ENCODE measurements around the gene CCND3.
"Not testable (repeated sequence)": the region's sequence is repeated elsewhere in the genome, so short reads cannot be mapped to it uniquely, and the experiment has no call there.

CCND3 gene

DNA sequence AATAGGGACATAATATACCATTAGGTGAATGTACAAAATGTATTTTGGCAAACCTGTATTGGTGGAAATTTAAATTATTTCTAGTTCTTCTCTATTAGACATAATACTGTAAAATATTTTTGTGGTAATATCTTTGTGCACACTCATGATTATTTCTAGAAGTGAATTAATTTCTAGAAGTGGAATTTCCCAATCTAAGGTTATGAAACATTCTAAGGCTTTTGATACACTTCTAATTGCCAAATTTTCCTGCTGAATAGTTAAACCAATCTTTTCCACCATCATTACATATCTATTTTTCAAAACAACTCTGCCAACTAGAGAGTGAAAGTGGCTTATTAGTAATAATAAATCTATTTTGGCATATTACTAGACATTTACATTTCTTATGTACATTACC, 1.8 kb upstream of the CCND3 start:
- DNase-seq, result no peak

DNA sequence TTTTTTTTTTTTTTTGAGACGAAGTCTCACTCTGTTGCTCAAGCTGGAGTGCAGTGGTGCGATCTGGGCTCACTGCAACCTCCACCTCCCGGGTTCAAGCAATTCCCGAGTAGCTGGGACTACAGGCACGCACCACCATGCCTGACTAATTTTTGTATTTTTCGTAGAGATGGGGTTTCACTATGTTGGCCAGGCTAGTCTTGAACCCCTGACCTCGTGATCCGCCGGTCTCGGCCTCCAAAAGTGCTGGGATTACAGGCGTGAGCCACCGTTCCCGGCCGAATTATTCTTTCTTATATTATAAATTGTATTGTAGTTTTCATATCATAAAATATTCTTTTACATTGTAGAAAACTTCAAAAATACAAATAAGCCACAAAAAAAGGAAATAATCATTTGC, 1.3 kb upstream of the CCND3 start:
- not testable (repeated sequence) for DNase-seq

DNA sequence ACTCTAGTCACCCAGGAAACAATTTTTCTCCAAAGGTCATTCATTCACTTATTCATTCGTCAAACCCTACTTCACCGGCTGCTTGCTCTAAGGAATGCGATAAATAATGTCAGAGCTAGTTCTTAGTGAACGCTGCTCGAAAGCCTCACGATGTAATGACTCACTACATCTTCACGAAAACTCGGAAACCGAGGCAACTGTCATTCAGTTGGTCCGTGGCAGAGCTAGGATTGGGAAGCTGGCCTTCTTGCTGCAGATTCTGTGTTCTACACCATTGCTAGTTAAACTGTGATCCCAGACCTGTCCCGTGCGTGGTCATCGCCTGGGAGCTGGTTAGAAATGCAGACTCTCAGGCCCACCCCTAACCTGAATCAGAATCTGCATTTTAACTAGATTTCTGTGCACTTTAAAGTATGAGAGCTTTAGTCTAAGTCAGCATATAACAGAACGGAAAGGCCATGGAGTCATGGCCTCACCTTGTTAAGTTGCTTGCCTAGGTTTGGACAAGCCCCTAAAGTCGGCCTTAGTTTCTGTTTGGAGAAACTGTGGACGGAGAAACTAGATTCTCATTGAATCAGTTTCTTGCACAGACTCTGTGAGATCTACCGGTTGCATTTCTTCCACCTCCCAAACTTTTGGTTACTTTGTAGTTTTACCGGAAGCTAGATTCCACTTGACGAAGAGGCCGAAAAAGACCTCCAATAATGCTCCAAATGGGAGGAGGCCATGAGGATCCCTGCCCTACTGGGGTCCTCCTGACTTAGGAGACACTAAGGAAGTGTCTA, 651 bp upstream of the CCND3 start:
- DNase-seq, result no peak

DNA sequence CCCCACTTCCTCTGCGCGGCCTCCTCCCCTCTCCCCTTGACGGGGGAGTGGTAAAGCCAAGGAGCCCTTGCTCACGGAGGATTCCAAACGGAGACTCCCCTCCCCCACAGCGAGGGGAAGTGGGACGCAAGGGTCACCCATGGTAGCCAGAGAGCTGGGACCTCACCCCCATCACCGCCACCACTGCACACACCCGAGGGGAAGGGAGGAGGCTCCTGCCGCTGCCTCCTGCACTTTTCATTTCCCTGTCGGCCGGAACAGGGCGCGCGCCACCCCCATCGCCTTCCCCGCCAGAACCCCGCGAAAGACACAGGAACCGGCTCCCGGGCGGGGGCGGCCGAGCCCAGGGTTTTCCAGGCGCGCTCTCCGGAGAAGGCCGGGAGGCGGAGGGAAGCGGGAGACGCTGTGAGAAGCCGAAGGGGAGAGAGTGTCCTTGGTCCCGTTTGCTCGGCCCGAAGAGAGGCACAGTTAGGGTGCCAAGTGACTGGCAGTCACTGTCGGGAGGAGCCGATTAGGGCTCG, 789 bp downstream of the CCND3 start:
- peak; percentile 39 for DNase-seq

DNA sequence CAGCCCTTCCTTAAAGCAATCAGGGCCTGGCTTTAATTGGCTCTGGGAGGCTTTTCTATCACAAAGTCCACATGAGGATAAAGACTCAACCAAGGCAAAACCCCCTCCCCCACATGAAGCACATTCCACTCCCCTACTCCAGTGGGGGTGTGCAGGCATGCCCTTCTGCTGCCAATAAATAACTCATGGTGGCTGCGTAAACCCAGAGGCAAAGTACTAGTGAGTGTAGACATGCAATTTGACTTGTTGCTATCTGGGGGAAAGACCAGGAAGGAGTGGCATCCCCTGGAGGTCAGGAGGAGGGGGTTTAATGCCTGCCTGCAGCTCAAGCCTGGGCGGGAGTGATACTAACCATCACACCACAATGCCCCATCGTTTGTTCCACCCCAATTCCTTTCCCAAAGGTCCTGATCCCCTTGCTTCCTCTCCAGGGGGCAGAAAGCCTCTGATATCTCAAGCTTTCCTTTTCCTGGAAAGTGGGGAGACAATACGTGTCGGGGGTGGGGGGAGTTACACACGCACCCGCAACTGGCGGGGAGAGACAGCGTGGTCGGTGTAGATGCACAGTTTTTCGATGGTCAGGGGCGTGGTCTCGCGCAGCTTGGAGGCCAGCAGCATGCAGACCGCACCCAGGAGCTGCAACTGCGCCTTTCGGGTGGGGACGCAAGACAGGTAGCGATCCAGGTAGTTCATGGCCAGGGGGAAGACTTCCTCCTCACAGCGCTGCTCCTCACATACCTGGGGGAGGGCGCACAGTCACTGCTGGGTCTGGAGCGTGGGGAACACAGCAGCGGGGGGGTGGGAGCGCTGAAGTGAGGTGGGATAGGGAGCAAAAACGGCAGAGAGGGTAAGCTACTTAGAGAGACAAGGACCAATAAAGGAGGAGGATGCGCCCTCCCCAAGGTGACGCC, 1.5 kb downstream of the CCND3 start:
- DNase-seq, result no peak

DNA sequence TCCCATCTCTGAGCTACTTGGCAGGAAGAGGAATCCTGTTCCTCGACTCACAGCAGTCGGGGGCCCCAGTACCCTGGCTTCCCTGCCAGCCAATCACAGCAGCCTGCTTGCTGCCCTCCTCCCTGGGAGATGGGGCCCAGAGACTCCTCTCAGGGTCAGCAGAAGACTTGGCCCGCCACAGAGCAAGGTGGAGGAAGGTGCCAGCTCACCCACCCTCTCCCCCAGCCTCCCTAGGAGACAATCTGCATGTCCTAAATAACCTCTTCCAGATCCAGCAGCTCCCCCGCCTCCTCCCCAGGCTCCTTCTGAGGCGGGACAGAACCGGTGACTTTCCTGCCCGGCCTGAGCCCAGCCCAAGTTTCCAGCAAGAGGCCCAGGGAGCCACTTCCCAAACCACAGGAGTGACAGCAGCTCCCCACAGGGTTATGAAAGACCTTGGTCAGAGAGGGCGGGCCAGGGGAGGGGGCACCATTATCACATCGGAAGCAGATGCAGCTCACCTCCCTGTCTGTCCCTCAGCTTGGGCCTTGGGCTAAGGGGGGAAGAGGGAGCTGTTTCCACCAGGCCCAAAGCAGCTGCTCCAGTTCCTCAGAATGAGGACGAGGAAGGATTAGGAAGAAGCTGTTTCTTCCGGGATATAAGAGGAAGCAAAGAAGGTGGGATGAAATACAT, 2.3 kb downstream of the CCND3 start:
- DNase-seq, result no peak

DNA sequence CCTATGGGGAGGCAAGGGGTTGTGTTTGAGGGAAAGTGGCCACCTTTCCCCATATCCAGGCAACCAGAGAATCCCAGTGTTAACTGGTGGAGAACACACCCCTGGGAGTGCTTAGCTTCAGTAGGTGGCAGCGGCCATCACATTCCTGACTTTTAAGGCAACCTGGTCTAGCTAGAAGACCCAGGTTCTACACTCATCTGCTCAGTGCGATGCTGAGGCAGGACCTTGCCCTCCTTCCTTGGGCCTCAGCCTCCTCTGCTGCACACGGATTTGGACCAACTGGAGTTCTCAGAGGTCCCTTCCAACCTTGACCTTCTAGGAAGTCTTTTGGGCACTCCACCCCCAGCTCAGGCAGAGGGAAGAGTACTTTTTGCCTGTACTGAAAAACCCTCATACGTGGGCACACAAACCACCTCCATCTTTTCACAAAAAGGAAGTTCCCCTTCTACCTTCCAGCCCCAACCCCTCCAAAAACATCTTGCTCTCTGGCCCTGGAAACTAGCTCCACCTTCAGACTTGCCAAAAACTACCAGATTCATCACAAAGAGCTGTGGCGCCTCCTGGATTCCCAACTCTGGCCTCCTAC, 2.9 kb downstream of the CCND3 start:
- no peak for DNase-seq

DNA sequence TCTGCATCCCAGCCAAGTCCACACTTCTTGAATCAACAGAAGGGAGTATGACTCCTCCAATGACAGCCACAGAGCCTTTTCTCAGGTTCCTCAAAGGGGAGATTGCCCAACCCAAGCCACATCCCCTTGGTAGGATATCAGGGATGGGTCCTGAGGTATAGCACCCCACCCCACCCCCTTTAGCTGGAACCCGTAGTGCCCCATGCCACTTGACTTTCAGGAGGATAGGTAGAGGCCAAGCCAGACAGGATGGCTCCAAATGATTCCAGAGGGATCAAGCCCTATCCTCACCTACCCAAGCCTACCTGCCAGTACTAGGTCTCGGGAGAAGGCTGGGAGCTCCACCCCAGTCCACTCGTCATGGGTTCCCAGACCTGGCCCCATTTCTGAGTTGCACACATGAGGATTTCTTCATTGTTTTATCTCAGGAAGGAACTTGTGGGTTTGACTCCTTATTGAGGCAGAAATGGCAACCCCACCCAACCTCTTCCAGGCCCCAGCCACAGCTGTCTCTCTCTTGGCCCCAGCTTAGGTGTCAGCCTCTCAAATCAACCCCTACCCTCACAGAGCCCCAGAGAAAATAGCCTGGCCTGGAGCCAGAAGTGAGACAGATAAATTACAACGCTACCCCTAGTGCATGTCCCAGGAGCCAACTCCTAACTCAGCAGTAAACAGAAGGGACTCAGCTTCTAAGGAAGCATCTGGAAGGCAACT, 3.6 kb downstream of the CCND3 start:
- DNase-seq, result no peak

DNA sequence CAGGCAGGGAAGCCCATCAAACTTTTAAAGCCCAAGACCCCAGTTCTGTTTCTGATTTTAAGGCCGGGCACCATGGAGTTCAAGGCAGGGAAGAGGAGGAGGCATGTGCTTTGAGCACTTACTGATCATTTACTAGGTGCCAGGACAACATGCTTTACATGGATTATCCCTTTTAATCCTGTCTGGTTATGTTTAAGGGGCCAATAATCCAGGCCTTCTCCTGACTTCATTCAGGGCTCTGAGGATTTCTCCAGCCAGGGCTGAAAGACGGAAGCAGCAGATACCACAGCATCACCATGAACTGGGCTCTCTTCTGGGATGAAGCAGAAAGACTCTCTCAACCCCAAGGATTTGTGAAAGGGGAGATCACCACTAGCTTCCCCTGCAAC, 4.1 kb downstream of the CCND3 start:
- no peak for DNase-seq

DNA sequence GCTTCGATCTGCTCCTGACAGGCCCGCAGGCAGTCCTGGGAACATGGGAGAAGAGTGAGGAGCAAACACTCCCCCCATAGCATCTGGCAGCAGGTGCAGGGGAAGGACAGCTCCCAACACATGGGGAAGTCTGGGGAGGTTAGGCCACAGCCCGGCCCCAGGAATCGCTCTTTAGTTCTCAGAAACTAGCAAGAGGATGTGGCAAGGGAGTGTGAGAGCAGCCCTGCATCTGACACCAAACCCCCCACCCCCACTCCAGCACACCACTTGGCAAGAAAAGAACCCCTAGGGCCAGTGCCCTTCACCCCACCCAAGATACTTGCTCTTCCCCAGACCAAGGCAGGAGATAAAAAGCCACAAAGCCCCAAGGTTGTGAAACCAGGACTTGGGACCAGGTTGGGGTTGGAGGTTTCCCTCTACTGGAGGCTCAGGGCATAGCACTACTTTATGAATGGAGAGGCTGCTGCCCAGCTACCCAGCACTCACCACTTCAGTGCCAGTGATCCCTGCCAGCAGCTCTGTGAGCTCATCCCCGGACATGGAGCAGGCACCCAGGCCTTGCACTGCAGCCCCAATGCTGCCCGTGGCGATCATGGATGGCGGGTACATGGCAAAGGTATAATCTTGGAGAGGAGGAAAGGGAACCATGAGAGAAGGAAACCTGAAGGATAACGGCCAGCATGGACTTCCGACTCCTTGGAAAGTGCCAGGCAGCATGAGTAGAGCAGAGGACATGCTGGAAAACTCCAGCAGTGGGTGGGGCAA, 5.4 kb downstream of the CCND3 start:
- DNase-seq, result peak; percentile 82

DNA sequence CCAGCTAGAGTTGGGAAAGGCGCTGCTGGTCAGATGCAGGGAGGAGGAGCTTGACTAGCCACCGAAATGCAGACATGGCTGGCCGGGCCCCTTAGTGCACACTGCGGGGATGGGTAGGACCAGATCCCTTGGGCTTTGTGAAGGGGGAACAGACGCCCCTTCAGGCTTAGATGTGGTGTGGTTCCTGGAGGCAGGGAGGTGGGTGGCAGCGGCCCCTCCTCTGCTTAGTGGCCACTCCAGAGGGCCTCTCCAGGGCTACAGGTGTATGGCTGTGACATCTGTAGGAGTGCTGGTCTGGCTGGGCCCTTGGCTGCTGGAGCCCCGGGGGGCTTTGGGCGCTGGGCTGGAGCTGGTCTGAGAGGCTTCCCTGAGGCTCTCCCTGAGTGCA, 5.9 kb downstream of the CCND3 start:
- DNase-seq, result no peak

DNA sequence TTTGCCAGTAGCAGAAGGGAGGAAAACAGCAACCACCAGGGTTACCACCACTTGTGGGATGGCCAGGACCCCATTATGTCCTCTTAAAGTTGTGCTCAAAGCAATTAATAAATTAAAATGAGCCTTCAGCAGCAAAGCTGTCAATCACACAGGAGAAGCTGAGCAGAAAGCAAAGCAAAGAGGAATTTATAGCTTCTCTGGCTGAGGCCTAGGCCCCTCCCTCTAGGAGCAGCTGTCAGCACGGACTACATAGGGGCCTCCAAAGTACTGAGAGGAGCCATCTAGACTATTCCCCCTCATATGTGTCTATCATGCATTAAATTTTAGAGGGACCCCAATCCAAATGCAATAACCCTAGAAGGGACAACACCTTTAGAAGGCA, 6.4 kb downstream of the CCND3 start:
- no peak for DNase-seq

DNA sequence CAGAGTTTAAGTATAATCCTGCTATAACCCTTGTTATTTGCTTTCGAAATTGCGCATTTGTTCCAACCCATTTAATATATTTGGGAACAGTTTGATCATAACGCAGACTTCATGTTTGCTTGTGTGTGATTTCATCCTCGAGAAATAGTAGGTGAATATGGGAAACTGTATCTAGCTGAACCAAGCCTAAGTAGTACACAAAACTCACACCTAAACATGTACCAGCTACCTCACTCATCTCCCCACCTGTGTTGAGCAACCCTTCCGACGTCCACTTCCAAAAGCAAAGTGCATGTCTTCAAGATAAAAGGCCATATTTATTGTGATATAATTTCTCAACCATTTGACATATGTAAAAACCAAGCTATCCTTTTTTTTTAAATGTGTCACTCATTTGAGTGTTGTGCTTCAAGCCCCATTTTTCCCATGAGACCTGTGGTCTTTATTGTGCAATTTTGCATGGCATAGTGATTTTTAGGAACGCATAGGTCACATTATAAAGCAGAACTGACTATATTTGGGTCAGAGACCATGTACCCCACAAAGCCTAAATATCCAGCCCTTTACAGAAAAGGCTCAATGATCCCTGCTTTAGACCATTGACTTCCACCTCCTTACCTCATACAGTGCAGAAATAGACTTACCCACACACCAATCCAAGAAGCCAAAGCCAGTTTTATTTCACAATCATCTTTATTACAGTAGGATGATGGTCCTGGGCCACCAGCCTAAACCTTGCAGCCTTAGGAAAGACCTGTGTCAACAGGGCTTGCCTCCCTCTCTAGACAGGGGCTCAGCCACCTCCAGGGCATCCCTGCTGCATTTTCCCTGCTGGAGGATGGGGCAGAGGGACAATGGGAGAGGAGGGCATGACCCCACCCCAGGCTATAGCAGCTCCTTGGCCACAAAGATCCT, 7.1 kb downstream of the CCND3 start:
- DNase-seq, result no peak

DNA sequence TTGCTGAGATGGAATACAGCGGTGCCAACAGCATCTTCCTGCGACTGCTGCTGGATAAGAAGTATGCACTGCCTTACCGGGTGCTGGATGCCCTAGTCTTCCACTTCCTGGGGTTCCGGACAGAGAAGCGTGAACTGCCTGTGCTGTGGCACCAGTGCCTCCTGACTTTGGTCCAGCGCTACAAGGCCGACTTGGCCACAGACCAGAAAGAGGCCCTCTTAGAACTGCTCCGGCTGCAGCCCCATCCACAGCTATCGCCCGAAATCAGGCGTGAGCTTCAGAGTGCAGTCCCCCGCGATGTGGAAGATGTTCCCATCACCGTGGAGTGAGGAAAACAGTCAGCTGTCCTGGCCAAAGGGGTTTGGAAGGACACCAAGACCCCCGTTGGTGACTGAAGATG, 9.2 kb downstream of the CCND3 start:
- DNase-seq, result no peak

DNA sequence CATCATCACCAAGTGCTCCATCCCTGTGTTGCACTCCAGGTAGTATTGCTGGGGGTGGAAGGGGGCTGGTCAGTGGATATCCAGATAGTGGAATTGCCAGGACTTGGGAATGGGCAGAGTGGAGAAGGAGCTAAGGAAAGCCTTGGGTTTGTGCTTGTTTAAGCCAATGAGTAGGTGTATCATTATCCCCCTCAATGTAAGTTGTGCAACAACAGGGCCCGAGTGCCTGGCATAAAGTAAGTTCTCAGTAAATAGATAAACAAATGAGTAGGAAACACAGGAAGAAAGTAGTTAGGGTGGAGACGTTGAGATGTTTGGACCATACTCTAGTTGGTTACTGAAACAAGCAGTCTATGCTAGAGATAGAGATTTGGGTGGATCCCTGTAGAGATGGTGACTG, 9.8 kb downstream of the CCND3 start:
- DNase-seq, result no peak

DNA sequence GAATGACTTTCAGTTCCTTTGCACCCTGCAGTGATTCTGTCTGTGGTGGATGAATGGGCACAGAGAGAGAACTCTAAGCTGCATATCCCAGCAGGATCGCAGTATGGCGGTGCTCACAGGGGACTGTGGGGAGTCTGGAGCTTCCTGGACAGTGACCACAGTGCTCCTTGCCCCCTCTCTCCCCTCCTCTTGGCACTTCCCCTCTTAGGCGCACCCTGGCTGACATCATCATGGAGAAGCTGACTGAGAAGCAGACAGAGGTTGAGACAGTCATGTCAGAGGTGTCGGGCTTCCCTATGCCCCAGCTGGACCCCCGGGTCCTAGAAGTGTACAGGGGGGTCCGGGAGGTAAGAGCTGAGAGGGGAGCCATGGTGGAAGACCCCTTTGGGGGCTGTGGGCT, 11.7 kb downstream of the CCND3 start:
- DNase-seq, result no peak

DNA sequence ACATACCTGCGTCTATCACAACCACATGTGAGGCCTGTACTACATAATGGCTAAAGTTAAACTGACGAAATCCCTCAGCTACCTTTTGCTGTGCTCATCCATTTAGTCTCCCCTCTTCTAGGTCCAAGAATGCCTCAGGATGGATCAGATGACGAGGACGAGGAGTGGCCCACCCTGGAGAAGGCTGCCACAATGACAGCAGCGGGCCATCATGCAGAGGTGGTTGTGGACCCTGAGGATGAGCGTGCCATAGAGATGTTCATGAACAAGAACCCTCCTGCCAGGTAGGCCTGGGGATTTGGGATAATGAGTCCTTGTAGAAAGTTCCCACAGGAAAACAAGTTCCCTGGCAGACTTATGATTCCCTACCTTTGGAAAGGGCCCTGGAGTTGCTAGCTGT, 14.4 kb downstream of the CCND3 start:
- DNase-seq, result no peak

DNA sequence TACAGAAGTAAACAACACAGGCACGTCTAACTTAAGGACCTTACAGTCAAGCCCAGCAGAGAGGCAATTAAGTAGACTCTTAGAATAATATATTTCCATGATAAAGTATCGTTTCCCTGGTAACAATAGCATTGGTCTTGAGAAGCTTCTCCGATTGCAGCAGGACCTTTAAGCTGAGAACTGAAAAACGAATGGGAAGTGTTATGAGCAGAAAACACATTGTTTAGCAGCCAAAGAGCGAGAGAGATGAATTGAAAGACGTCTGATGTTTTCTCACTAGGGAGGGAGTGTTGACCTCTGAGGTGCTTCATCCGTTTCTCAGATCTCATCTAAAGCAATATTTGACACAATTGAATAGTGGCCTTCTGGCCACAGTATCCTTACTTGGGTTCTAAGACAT, 19.5 kb downstream of the CCND3 start:
- DNase-seq, result no peak

DNA sequence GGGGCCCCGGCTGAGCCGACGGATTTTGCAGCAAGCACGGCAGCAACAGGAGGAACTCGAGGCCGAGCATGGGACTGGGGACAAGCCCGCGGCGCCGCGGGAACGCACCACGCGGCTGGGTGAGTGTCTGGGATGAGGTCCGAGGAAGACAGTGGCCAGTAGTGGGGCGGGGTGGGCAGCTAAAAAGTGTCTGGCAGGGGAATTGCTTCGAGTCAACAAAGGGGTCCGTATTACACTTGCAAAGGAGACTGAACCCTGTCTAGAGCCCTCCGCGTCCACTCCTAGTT, 20.0 kb downstream of the CCND3 start:
- DNase-seq, result peak; percentile 31

DNA sequence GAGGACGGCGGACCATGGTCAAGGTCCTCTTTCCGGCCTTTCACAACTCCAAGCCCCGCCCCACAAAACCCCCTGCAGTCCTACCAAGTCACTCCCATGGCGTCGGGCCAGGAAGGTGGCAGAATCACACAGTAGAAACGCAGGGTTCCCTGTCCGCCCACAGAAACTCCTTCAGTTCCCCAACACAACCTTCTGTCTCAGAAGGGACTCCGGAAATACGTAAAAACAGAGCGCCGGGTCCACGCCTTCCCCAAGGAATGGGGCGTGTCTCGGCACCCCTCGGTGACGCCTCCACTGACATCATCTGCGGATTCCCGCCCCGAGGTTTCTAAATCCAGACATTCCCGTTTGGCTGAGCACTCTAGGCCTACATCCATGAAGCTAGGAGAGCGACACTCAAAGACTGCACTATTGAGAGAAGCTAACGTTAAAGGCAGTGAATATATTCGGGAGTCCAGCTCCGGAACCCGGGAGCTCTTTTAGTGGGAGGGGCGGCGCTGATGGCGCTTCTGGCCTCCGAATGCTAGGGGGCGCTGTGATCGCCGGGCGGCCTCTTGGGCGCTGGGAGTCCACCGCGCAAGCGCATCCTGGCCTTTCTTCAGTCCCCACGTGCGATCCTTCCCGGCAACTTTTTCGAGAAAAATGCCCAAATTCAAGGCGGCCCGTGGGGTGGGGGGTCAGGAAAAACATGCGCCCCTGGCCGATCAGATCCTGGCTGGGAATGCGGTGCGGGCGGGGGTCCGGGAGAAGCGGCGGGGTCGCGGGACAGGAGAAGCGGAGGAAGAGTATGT, 20.5 kb downstream of the CCND3 start, which contains the start of the genes BYSL and MED20:
TSS of gene BYSL (plus strand) at position 579 of the 791 bp plus-strand sequence. CDS start at position 643, 64 bp downstream.
TSS of gene MED20 (minus strand) at position 219 of the 791 bp plus-strand sequence. CDS start at position 98, 121 bp downstream.
- peak; percentile 97 for DNase-seq
